D721Med (cell line): Measurements from ENCODE around the gene MGME1.

Source experiments
- DNase-seq: peaks from one replicate; pipeline ENCODE4 v3.0.0; 2011; ENCODE audit warnings: low spot score; ENCODE audit not compliant: insufficient read length
- FAIRE-seq: peaks from 2 replicates; lab custom pipeline; 2011; peaks lifted over from hg19 to GRCh38; lab: Jason Lieb, UNC
- TF ChIP-seq, protein P1 (sequence below): IDR thresholded peaks from 2 replicates; pipeline ENCODE4 v1.5.1; 2012; ENCODE audit warnings: mild to moderate bottlenecking, control low read depth; ENCODE audit not compliant: insufficient read depth; ENCODE audit errors: missing control alignments

MGME1 gene

DNA sequence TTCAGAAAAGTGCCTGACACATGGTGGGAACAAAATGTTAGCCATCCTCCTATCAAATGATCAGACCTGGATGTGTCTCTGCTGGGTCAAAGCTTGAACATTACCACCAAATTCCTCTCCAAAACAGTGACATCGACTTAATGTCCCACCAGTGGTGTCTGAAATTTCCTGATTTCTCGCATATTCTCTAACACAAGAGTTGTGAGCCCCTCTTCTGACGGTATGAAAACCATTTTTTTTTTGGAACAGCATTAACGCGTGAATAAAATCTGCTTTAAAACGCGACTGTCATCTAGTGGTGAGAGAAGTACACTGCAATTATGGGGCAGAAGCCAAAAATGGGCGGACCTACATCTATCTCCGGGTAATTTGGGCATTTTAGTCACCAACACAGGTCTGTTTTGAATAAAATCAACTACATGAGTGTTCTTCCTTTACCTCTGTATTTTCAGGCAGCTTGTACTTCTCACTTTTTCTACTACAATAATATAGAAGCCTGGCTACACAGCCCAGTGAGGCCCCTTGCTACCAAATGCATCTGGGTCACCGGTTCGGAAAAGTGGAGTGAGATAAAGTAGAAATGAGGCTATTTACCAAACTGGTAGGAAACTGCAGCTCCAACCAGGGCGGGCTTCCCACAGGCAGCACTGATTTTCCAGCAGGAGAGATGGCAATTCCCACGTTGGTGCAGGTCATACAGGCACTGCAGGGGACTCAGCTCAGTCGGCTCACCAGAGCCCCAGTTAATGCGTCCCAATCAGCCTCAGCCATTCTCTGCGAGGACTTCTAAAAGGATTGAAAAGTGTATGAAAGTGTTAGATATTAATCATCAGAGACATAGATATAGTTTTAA, 27.4 kb downstream of the MGME1 start:
- no peak for FAIRE-seq
- TF ChIP-seq, protein P1, sequence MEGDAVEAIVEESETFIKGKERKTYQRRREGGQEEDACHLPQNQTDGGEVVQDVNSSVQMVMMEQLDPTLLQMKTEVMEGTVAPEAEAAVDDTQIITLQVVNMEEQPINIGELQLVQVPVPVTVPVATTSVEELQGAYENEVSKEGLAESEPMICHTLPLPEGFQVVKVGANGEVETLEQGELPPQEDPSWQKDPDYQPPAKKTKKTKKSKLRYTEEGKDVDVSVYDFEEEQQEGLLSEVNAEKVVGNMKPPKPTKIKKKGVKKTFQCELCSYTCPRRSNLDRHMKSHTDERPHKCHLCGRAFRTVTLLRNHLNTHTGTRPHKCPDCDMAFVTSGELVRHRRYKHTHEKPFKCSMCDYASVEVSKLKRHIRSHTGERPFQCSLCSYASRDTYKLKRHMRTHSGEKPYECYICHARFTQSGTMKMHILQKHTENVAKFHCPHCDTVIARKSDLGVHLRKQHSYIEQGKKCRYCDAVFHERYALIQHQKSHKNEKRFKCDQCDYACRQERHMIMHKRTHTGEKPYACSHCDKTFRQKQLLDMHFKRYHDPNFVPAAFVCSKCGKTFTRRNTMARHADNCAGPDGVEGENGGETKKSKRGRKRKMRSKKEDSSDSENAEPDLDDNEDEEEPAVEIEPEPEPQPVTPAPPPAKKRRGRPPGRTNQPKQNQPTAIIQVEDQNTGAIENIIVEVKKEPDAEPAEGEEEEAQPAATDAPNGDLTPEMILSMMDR: peak; percentile 96
- no peak for DNase-seq

DNA sequence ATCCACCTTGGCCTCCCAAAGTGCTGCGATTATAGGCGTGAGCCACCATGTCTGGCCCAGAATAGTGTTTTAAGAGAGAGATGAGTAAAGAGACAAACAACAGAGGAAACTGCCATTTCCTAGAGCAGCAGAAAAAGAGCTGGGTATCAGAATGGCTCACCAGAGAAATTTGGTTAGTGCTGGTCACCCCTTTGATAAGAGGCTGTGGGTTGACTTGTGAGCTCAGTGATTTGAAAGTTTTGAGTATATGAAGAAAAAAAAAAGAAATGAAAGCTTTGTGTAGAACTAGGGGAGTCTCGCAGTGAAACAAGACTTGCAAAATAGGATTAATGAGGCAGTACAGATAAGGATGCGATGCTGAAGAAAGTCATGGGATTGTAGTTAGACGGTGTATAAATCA, 29.6 kb downstream of the MGME1 start:
- DNase-seq (no peak), FAIRE-seq (no peak)
- TF ChIP-seq, protein P1: no peak

DNA sequence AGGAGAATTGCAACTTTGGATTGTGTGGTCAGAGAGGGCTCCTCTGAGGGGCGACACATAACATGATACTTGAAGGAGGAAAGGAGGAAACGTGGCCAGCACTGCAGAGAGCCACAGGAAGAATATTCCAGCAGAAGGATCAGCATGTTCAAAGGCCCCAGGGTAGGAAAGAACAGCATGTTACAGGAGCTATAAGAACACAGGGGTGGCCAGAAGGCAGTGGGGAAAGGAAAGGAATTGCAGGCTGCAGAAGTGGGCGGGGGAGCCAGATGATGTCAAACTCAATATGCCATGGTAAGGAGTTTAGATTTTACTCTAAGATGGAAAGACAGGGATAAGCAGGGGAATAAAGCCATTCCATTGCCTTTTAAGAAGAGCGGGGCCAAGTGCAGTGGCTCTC, 30.7 kb downstream of the MGME1 start:
- DNase-seq (no peak), FAIRE-seq (no peak)
- TF ChIP-seq, protein P1: no peak

DNA sequence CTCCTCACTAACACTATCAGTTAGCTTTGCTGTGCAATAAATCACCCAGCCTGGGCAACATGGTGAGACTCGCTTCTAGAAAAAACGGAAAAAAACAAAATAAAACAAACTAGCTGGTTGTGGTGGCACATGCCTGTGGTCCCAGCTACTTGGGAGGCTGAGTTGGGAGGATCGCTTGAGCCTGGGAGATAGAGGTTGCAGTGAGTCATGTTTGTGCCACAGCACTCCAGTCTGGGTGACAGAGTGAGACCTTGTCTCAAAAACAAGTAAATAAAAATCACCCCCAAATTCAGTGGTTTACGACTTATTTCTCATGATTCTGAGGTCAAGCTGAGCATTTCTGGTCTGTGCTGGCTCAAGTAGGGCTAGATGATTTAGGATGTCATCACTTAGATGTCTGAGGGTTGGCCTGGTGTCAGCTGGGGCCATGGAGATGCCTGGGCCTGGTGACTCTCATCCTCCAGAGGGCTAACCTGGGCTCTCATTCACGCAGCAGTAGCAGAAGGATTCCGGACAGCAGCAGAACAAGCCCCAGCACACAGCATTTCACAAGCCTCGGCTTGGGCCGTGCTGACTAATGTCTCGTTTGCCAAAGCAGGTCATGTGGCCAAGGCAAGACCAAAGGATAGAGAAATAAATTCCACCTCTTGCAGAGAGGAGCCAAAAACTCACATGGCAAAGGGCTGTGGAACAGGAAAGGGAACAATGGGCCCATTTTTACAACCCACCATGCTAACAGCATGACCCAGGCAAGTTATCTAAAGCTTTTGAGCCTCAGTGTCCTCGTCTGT, 32.5 kb downstream of the MGME1 start:
- TF ChIP-seq, protein P1: no peak
- FAIRE-seq (no peak), DNase-seq (no peak)

DNA sequence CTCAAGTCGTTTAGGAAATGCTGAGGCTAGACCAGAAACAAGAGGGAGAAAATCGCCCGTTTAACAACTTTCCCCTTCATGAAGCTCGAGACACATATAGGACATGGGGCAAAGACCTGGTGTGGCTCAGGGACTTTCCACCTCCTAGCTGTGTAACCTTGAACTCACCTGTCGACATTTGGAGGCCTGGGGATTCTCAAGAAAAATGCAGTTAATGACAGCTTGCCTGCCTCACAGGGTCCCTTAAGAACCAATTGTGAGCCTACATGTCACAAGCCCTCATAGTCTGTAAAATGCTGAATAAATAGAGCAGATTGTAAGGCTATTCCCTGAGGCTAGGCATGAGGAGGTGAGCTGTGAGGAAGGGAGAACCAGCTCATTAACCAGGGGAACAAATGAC, 35.1 kb downstream of the MGME1 start:
- no peak for DNase-seq
- TF ChIP-seq, protein P1: no peak
- no peak for FAIRE-seq

DNA sequence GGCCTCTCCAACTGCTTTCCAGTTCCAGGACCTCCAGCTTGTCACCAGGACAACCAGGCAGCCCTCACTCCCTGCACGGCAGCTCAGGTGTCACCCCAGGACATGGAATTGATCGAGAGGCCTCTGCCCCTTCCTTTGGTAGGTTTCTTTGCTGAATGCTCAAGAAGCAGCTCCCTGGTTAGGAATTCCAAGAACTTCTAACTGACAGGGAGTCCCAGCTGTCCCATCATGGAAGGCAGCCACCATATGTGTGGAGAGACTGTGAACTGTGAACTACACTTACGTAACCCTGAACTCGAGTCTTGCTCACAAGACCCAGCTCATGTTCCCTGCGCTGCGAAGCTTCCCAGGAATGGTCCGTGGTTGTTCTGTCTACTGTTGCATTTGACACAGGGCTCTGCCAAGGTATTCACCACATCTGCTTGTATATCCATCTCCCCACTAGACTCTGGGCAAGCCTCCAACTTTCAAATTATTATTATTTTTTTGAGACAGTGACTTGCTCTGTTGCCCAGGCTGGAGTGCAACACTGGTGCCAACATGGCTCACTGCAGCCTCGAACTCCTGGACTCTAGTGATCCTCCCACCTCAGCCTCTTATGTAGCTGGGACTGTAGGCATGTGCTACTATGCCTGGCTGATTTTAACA, 35.7 kb downstream of the MGME1 start:
- no peak for FAIRE-seq
- TF ChIP-seq, protein P1: no peak
- no peak for DNase-seq
